HFF-Myc (cell line): ENCODE data around the gene WDR75.
"Not testable (repeated sequence)": the region's sequence is repeated elsewhere in the genome, so short reads cannot be mapped to it uniquely, and the experiment has no call there.

Experiments
- DNase-seq: peaks from one replicate; pipeline ENCODE4 v3.0.0-alpha.2; 2011; ENCODE audit warnings: low read depth; ENCODE audit errors: extremely low read depth
- H3K4me3 ChIP-seq: replicated peaks from 2 replicates; pipeline ENCODE4 v1.5.1; 2011; ENCODE audit warnings: low read depth, mild to moderate bottlenecking, control low read depth, low read length
- CTCF ChIP-seq: IDR thresholded peaks from 2 replicates; pipeline ENCODE4 v1.5.1; 2012; ENCODE audit warnings: mild to moderate bottlenecking, low read depth, low read length, control low read depth; ENCODE audit errors: missing control alignments

The WDR75 gene

GRCh38 chr2:189424961-189425360 is 16.3 kb upstream of the WDR75 start:
- DNase-seq: no peak
- H3K4me3 ChIP-seq: no peak overlapping the region
- no peak for TF ChIP-seq CTCF

- no peak for DNase-seq
- no peak for TF ChIP-seq CTCF
- H3K4me3 ChIP-seq: no peak overlapping the region
Observed at GRCh38 chr2:189425676-189426075, 15.6 kb upstream of the WDR75 start.

- no peak overlapping the region for H3K4me3 ChIP-seq
- TF ChIP-seq CTCF: no peak
- no peak for DNase-seq
Observed at GRCh38 chr2:189426886-189427285, 14.4 kb upstream of the WDR75 start.

GRCh38 chr2:189427872-189428271 is 13.4 kb upstream of the WDR75 start:
- no peak for DNase-seq
- no peak for TF ChIP-seq CTCF
- no peak overlapping the region for H3K4me3 ChIP-seq

DNA sequence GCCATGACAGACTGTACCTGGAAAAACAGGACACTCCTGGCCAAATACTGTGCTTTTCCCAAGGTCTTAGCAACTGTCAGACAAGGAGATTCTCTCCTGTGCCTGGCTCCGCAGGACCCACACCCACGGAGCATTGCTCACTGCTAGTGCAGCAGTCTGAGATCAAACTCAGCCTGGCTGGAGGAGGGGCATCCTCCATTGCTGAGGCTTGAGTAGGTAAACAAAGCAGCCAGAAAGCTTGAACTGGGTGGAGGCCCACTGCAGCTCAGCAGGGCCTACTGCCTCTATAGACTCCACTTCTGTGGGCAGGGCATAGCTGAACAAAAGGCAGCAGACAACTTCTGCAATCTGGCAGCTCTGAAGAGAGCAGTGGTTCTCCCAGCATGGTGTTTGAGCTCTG is 10.8 kb upstream of the WDR75 start:
- not testable (repeated sequence) for DNase-seq, H3K4me3 ChIP-seq

DNA sequence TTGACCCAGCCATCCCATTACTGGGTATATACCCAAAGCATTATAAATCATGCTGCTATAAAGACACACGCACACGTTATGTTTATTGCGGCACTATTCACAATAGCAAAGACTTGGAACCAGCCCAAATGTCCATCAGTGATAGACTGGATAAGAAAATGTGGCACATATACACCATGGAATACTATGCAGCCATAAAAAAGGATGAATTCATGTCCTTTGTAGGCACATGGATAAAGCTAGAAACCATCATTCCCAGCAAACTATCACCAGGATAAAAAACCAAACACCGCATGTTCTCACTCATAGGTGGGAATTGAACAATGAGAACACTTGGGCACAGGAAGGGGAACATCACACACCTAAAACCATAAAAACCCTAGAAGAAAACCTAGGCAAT is 5.5 kb upstream of the WDR75 start:
- not testable (repeated sequence) for DNase-seq, H3K4me3 ChIP-seq

GRCh38 chr2:189437926-189438325 is 3.3 kb upstream of the WDR75 start:
- no peak overlapping the region for H3K4me3 ChIP-seq
- no peak for TF ChIP-seq CTCF
- DNase-seq: no peak

- no peak for DNase-seq
- TF ChIP-seq CTCF: peak; percentile 15
- H3K4me3 ChIP-seq: no peak overlapping the region
Observed at GRCh38 chr2:189439342-189439741, 1.9 kb upstream of the WDR75 start.
